Neutrophil (primary cell): ENCODE measurements around the gene EXOC2.

ENCODE experiments used
- H3K27ac ChIP-seq: fragments of 200-600 bp; sonication (generic); 2 replicates; pipeline ENCODE4 v1.5.1; 2016; ENCODE audit warnings: mild to moderate bottlenecking, moderate library complexity
- H3K27me3 ChIP-seq: fragments of 200-600 bp; sonication (generic); 2 replicates; pipeline ENCODE4 v1.6.0; 2016; ENCODE audit warnings: mild to moderate bottlenecking
- H3K36me3 ChIP-seq: fragments of 200-600 bp; sonication (generic); 2 replicates; pipeline ENCODE4 v1.5.1; 2017
- H3K4me1 ChIP-seq, 2 experiments: fragments of 200-600 bp in 1 of 2; sonication (generic) in 1 of 2; 1 replicate in 1 of 2; 2 replicates in 1 of 2; pipeline versions ENCODE4 v1.5.1 to v1.6.1; 2013 to 2016; ENCODE audit warnings: low read depth in 1 of 2, low read length in 1 of 2, mild to moderate bottlenecking in 1 of 2, moderate library complexity in 1 of 2; ENCODE audit not compliant: control insufficient read depth in 1 of 2, insufficient read depth in 1 of 2
- H3K4me3 ChIP-seq, 2 experiments: fragments of 200-600 bp in 1 of 2; sonication (generic) in 1 of 2; 1 replicate in 1 of 2; 2 replicates in 1 of 2; pipeline ENCODE4 v1.5.1; 2013 to 2016; ENCODE audit warnings: low read depth in 1 of 2, low read length in 1 of 2, mild to moderate bottlenecking in 1 of 2, moderate library complexity in 1 of 2
- H3K9me3 ChIP-seq: fragments of 200-600 bp; sonication (generic); 2 replicates; pipeline ENCODE4 v1.5.1; 2016
- TF ChIP-seq, protein P1 (sequence below): fragments of 200-600 bp; sonication (generic); IDR thresholded peaks from 2 replicates; pipeline ENCODE4 v1.5.1; 2016; ENCODE audit warnings: antibody characterized with exemption

Gene EXOC2

DNA sequence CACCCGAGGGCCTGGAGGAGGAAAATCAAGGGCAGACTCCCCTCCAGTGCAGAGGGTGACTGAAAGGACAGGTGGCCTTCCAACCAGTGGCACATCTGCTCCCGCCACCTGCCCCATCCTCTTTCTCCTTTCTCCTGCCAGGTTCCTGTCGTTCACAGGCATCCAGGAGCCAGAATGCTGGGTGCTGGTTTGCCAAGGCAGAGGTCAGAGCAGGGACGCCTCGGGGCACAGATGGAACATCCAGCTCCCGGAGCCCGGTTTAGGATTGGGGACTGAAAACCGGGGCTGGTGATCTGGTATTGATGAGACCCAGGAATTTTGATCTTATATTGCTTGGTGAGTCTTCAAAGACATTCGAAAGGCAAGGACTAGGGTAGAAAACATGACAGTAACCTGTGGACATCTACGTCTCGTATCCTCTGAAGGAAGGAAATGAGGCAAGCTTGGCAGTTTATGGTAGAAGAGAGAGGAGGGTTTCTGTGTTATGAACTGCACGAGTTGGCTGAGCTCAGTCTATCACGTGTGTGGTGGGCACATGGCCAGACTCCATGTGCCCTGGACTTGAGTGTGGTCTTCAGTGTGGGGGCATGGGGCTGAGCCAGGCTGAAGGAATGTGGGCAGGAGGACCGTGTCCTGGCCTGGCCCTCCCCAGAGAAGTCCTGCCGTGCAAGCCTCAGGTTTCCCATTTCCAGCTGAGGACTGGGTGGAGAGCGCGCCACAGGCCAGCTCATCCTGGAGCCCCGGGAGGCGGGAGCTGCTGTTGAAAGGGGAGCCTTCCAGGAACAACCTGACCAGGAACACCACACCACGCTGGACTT lies 227.2 kb downstream of the EXOC2 start:
- TF ChIP-seq, protein P1, sequence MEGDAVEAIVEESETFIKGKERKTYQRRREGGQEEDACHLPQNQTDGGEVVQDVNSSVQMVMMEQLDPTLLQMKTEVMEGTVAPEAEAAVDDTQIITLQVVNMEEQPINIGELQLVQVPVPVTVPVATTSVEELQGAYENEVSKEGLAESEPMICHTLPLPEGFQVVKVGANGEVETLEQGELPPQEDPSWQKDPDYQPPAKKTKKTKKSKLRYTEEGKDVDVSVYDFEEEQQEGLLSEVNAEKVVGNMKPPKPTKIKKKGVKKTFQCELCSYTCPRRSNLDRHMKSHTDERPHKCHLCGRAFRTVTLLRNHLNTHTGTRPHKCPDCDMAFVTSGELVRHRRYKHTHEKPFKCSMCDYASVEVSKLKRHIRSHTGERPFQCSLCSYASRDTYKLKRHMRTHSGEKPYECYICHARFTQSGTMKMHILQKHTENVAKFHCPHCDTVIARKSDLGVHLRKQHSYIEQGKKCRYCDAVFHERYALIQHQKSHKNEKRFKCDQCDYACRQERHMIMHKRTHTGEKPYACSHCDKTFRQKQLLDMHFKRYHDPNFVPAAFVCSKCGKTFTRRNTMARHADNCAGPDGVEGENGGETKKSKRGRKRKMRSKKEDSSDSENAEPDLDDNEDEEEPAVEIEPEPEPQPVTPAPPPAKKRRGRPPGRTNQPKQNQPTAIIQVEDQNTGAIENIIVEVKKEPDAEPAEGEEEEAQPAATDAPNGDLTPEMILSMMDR: no peak
- Histone ChIP-seq H3K4me1 (no peaks in the 10 kb centered on the region), H3K27me3 (no peaks in the 10 kb centered on the region), H3K36me3 (no peaks in the 10 kb centered on the region), H3K27ac (no peak overlapping the region), H3K9me3 (no peaks in the 10 kb centered on the region), H3K4me3 (no peak overlapping the region)

DNA sequence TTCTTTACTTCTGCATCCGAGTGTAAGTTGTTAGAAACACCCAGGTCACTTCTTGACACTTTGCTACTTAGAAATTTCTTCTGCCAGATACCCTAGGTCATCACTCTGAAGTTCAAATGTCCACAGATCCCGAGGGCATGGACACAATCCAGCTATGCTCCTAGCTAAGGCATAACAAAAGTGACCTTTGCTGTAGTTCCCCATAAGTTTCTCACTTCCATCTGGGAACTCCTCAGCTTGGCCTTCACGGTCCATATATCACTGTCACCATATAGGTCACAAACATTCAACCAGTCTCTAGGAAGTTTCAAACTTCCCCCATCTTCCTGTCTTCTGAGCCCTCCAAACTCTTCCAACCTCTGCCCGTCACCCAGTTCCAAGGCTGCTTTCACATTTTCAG lies 236.1 kb downstream of the EXOC2 start:
- Histone ChIP-seq H3K4me1 (no peaks in the 10 kb centered on the region), H3K27me3 (no peaks in the 10 kb centered on the region), H3K9me3 (no peaks in the 10 kb centered on the region), H3K36me3 (no peaks in the 10 kb centered on the region), H3K27ac (no peak overlapping the region), H3K4me3 (no peak overlapping the region)
- TF ChIP-seq, protein P1: no peak

DNA sequence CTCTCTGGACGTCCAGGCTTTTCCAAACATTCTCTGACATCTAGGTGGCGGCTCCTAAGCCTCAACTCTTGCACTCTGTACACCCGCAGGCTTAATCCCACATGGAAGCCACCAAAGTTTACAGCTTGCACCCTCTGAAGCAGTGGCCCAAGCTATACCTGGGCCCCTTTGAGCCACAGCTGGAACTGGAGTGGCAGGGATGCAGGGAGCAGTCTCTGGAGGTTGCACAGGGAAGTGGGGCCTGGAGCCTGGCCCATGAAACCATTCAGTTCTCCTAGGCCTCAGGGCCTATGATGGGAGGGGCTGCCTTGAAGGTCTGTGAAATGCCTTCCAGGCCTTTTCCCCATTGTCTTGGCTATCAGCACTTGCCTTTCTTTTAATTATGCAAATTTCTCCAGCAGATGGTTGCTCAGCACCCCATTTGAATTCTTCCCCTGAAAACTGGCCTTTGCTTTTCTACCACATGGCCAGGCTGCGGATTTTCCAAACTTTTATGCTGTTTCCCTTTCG lies 236.5 kb downstream of the EXOC2 start:
- Histone ChIP-seq H3K36me3 (no peaks in the 10 kb centered on the region), H3K4me3 (no peak overlapping the region), H3K27me3 (no peaks in the 10 kb centered on the region), H3K4me1 (no peaks in the 10 kb centered on the region), H3K27ac (no peak overlapping the region), H3K9me3 (no peaks in the 10 kb centered on the region)
- TF ChIP-seq, protein P1: no peak

DNA sequence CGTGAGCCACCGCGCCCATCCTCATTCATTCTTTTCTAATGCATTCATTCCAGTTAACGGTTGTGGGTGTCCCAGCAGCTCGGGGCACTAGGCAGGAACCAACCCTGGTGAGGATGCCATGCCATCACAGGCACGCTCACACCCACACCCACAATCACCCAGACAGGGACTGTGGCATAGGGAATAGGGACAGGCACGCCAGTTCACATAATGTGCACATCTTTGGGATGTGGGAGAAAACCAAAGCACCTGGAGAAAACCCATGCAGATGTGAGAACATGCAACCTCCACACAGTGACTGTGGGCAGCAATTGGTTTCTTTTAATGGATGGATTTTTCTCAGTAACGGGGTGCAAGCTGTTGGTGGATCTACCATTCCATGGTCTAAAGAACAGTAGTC lies 237.1 kb downstream of the EXOC2 start:
- H3K27me3 ChIP-seq: no peaks in the 10 kb centered on the region
- H3K9me3 ChIP-seq: no peaks in the 10 kb centered on the region
- TF ChIP-seq, protein P1: no peak
- no peaks in the 10 kb centered on the region for H3K4me1 ChIP-seq
- H3K27ac ChIP-seq: no peak overlapping the region
- no peak overlapping the region for H3K4me3 ChIP-seq
- H3K36me3 ChIP-seq: no peaks in the 10 kb centered on the region

DNA sequence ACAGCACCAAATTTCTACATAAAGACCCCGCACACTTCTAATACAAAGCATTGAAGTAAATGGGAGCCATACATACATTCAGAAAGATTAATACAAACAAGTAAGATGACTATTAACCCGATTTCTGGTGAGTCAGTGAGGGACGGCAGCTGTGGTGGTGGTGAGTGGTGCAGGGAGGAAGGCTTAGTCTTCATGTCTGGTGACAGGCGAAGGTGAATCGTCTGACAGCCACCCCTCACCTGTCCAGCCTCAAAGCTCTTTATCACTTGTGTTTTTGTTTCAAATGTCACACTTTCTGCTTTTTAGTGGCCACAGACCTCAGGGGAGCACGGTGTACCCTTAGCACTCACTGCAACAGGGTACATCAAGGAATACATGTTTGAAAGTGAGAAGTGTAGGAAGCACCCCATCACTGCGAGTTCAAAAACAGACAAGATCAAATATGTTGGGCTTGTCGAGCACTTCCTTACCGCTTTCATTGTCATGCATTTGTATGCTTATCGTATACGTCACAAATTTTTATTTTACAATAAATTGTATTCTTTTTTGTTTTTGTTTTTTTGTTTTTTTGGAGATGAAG lies 237.8 kb downstream of the EXOC2 start:
- H3K9me3 ChIP-seq: no peaks in the 10 kb centered on the region
- no peak overlapping the region for H3K4me3 ChIP-seq
- H3K27ac ChIP-seq: no peak overlapping the region
- no peaks in the 10 kb centered on the region for H3K36me3 ChIP-seq
- no peaks in the 10 kb centered on the region for H3K4me1 ChIP-seq
- TF ChIP-seq, protein P1: no peak
- no peaks in the 10 kb centered on the region for H3K27me3 ChIP-seq
